DMS79 treated with DMSO at 0.1 percent for 48 hours (cell line): ENCODE results near the gene GOLGA8Q.
"Not testable (repeated sequence)": the region's sequence is repeated elsewhere in the genome, so short reads cannot be mapped to it uniquely, and the experiment has no call there.

ENCODE experiments used
- DNase-seq: peaks from one replicate; lab custom pipeline; 2025; lab: John Stamatoyannopoulos, UW

The GOLGA8Q gene, protein sequence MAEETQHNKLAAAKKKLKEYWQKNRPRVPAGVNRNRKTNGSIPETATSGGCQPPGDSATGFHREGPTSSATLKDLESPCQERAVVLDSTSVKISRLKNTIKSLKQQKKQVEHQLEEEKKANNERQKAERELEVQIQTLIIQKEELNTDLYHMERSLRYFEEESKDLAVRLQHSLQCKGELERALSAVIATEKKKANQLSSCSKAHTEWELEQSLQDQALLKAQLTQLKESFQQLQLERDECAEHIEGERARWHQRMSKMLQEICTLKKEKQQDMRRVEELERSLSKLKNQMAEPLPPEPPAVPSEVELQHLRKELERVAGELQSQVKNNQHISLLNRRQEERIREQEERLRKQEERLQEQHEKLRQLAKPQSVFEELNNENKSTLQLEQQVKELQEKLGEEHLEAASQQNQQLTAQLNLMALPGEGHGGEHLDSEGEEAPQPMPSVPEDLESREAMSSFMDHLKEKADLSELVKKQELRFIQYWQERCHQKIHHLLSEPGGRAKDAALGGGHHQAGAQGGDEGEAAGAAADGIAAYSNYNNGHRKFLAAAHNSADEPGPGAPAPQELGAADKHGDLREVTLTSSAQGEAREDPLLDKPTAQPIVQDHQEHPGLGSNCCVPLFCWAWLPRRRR

DNA sequence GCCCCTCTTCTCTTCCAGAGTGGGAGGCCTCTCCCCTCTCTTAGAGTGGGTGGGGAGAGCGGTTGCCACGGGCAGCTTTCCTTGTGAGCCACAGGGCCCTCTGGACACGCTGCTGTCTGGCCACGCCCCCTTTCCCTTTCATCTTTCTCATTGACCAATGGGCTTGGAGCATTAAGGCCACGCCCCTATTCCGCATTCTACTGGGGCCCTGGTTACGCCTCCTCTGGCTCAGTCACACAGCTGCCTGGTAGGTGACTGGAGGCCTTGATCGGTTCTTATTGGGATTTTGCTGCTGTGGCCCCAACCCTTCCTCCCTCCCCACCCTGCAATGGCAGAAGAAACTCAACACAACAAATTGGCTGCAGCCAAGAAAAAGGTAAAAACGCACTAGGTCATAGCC, at the start of gene GOLGA8Q:
GOLGA8Q (plus strand) TSS at position 301 of the 400 bp plus-strand sequence; CDS start at position 329, 28 bp downstream.
- not testable (repeated sequence) for DNase-seq

DNA sequence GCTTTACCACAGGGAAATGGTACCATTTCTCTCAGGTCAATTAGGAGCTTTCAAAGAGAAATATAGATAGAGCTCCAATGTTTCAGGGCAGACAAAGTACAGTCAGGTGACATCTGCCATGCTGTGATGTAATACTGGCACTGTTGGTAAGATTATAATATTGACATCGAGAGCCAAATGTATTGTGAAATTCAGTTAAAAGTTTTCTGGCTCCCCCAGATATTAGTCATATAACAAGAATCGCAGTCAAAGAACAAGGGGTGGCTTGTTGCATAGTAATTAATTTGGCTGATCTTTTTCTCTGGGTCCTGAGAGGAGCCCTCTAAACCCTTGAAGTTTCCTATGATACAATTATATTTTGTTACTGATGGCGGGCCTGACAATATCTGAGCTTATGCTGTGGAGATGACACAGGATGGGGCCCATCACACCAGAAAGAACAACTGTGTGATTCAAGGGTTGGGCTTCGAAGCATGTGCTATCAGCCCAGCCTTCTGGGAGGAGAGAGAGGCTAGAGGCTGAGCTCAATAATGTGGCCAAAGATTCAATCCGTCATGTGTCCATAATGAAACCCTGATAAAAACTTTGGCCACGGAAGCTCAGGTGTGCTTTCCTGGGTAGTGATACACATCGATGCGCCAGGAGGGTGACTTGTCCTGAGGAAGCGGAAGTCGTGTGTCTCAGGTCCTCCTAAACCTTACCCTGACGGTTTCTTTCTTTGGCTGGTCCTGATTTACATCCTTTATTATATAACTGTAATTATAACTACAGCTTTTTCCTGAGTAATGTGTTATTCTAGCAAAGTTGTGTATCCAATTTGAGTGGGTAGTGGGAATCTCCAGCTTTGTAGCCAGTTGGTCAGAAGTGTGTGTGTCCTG, 48.7 kb upstream of the GOLGA8Q start:
- DNase-seq, result not testable (repeated sequence)

DNA sequence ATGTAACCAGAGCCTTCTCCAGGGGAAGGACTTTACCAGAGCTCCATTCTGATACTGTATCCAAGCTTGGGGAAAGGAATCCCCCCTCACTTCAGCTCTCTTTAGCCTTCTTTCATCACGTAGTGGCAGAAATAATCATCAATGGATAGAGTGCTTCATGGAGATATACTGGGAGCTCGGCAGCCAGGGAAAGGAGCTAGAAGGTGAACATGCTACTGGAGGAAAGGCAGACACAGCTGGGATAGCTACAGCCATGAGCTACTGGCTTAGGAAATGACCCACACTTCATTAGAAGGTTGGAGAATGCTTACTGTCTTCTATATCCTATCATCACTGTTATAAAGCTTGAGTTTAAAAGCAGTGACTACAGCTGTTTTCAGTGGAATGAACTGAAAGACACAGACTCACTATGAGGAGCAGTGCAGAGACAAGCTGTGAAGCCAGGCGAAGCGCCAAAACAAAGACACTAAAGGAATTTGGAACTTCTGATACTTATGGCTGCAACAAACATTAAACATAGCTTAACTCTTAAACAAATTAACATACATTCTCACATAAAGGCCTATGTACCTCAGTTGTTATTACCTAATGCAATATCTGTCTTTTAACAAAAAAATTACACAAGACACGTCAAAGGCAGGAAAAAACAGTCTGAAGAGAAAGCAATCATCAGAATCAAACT, 47.5 kb upstream of the GOLGA8Q start:
- DNase-seq, result not testable (repeated sequence)

DNA sequence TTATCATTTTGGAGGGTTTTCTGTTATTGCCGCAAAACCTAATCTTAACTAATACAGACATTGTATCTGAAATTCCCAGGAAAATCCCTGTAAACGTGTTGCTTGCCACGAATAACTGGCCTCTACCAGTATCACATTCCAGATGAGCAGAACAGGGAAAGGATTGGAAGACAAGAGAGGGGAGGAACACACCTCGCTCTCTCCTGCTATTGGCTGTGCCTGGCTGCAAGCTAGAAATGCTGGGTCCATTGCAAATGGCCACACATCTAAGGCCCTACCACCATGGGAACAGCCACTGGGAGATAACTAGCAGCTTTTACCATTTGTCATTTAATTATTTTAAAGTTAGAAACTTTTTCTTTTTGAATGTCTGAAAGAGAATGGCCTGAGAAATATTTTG, 37.3 kb upstream of the GOLGA8Q start:
- not testable (repeated sequence) for DNase-seq

DNA sequence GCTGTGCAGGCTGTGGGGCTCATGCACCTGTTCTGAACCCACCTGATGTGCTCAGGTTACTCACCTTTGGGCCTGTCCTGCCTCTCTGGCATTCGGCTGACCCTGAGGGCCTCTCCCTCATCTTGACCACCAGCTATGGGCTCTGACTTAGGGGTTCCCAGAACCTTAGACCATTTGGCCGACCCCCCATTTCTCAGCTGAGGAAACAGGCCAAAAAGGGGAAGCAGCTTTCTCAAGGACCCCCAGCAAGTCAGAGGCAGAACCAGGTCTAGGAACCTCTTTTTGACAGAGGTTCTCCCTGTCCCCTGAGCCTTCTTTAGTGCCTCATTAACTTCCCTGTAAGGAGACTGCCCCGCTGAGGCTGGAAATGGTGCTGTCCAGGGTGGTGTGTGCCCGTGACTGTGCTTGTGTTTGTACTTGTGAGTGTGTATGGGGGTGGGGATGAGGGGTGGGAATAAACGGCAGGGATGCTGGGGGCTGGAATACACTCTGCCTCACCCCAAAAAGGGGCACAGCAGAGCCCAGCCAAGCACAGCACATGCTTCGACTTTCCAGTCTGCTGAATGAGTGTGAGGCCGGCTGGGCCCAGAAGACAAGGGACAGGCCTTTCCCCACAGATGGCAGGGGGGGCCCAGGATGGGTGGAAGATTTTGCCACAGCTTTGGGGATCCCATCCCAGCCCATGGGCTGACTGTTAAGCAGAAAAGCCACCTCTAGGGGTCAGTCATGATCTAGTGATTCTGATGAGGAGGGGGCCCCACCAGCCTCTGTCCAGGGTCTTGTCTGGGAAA, 28.2 kb upstream of the GOLGA8Q start:
- DNase-seq, result not testable (repeated sequence)

DNA sequence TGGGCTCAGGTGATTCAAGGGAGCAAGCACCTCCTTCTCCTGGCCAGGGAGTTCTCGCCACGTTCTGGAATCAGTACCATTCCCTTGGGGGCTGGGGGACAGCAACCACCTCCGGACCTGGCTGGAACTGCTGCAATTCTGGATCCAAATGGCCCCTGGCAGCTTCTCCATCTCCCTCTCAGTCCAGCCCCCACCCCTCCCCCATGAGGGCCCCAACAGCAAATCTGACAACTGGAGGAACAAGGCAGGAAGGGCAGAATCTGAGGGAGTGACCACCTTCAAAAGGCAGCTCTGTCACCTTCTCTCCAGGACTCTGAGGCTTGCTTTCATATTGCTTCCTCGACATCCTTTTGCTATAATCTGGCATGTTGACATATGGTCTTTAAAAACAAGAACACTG, 25.9 kb upstream of the GOLGA8Q start:
- not testable (repeated sequence) for DNase-seq

DNA sequence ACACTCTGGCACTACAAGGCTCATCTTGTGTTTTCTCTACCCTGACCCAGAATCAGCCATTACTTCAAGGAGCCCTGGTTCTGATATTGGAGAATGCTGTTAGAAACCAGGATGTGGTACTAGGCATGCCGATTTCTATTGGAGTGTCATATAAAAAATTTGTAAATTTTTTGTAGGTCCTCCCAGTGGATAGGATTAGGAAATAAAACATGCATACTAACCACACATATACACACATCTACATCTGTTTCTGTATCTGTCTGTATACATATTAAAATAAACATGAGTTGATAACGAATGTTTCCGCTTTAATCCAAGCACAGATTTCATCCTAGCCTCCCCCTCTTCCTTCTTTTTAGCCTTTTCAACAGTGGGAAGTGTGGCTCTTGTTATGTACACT, 22.8 kb upstream of the GOLGA8Q start:
- not testable (repeated sequence) for DNase-seq

DNA sequence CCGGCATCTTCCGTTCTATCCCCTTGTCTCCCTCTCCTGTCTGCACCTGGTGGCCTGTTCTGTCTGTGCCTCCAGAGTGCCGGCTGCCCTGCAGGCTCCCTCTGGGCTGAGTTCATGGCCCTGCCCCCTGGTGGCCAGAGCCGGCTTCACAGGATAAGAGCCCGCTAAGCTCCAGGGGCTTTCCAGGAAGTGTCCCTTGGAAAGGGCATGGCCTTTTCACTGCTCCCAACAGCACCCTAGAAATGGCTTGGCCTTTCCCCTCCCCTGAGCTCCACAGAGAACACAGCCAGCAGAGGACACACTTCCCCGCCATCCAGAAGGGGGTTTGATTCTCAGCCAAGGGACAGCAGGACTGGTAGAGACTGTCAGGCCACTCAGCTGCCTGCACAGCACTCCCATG, 15.1 kb downstream of the GOLGA8Q start:
- not testable (repeated sequence) for DNase-seq

DNA sequence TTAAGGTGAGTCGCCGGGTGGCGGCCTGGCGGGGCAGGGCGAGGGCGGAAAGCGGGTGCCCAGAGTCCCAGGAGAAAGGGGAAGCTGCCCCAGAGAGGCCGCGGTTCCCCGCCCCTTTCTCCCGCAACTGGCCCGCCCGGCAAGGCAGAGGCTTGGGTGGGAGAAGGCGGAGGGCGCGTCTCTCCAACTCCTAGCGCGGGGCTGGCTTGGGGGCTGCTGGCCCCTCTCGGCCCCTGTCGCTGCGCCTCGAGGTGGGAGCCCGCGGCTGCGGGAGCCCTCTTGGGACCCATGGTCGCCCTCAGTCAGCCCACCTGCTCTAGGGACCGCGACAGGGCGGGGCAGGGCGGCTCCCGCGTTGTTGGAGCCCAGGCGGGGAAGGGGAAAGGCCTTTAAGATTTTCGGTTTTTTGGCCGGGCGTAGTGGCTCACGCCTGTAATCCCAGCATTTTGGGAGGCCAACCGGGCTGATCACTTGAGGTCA, 21.2 kb downstream of the GOLGA8Q start:
- not testable (repeated sequence) for DNase-seq

DNA sequence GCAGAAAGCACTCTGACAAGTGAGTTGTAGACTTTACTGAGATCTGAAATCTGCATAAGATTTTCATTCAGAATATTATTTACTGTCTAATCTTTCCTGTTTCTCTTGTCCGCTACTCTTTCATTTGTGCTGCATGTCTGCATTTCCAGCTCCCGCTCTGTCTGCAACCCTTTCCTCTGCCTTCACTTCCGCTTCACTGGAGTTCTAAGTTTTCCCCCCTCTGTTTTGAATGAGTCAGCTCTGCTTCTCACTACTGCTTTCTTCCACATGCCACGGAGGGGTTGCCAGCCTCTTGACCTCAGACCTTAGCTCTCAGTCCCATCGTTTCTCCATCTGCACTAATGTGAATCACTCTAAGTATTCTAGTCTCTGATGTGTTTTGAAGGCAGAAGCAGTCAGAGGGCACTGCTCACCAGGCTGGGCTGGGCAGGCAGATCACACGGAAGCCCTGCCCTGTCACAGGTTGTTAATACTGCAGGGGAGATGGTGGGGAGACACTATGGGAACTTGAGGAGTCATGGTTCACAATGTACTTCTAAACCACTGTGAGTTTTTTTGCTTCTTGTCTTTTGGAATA, 27.6 kb downstream of the GOLGA8Q start:
- DNase-seq, result not testable (repeated sequence)

DNA sequence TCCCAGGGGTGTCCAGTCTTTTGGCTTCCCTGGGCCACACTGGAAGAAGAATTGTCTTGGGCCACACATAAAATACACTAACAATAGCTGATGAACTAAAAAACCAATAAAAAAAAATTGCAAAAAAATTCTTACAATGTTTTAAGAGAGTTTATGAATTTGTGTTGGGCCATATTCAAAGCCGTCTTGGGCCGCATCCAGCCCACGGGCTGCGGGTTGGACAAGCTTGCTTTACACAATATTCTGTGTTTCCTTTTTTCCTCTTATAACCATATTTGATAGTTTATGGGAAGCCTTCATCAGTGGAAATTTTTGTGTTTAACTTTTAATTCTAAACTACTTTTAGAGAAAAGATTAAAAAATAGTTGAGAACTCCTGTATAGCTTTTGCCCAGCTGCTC, 28.9 kb downstream of the GOLGA8Q start:
- DNase-seq, result not testable (repeated sequence)

DNA sequence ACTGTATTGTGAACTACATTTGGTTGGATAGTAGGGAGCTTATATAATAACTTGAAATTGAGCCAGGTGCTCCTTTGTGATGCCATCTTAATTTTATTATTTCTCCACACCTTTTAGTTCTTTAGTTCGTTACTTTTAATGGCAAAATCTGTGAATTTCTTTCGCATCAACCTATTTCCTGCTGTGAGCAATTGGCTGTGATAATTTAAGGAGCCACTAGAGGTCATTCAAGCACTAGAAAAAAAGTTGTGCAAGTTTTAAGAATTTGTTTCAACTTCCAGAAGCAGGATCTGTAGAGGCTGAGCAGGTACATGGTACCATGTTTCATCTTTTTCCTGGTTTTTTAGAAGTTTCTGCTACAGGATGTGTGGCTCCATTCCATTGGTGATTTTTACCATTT, 47.1 kb downstream of the GOLGA8Q start:
- not testable (repeated sequence) for DNase-seq

DNA sequence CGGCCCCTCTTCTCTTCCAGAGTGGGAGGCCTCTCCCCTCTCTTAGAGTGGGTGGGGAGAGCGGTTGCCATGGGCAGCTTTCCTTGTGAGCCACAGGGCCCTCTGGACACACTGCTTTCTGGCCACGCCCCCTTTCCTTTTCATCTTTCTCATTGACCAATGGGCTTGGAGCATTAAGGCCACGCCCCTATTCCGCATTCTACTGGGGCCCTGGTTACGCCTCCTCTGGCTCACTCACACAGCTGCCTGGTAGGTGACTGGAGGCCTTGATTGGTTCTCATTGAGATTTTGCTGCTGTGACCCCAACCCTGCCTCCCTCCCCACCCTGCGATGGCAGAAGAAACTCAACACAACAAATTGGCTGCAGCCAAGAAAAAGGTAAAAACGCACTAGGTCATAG, 51.9 kb downstream of the GOLGA8Q start, which contains the start of gene GOLGA8H:
GOLGA8H (plus strand) TSS at position 233 of the 400 bp plus-strand sequence; CDS start at position 331, 98 bp downstream.
- not testable (repeated sequence) for DNase-seq
